H9 (cell line): Measurements from ENCODE around the gene MEIS2. TPM values are rescaled to one million over a fixed set of nuclear protein-coding genes. Genes with fewer than 3 reads are reported as not detected.
A peak's percentile ranks its signal among the peaks of the same experiment; 100 is the strongest.

Experiments
- DNase-seq: peaks from one replicate; pipeline ENCODE4 v3.0.0-alpha.2; 2017
- H2AFZ ChIP-seq: one replicate; pipeline ENCODE4 v1.6.1; 2013; ENCODE audit warnings: mild to moderate bottlenecking, low read length, control low read depth, moderate library complexity
- H2AK5ac ChIP-seq: 2 replicates; pipeline ENCODE4 v1.6.1; 2013; ENCODE audit warnings: low read length, control low read depth, mixed read lengths; ENCODE audit not compliant: insufficient read length
- H2BK120ac ChIP-seq: one replicate; pipeline ENCODE4 v1.6.1; 2013; ENCODE audit warnings: low read depth, mild to moderate bottlenecking, low read length, control low read depth, inconsistent platforms; ENCODE audit not compliant: poor library complexity, severe bottlenecking
- H2BK12ac ChIP-seq: 2 replicates; pipeline ENCODE4 v1.6.1; 2013; ENCODE audit warnings: low read length, control low read depth, mixed read lengths, low read depth; ENCODE audit not compliant: insufficient read length
- H2BK15ac ChIP-seq: 2 replicates; pipeline ENCODE4 v1.6.1; 2013; ENCODE audit warnings: low read depth, low read length, control low read depth
- H2BK20ac ChIP-seq: one replicate; pipeline ENCODE4 v1.6.1; 2013; ENCODE audit warnings: low read depth, mild to moderate bottlenecking, low read length, control low read depth, inconsistent platforms; ENCODE audit not compliant: poor library complexity, severe bottlenecking
- H2BK5ac ChIP-seq: 2 replicates; pipeline ENCODE4 v1.6.1; 2013; ENCODE audit warnings: low read length, control low read depth, mixed read lengths; ENCODE audit not compliant: insufficient read length
- H3K14ac ChIP-seq: 2 replicates; pipeline ENCODE4 v1.6.1; 2013; ENCODE audit warnings: low read length, control low read depth; ENCODE audit not compliant: insufficient read depth
- H3K18ac ChIP-seq: 2 replicates; pipeline ENCODE4 v1.6.1; 2013; ENCODE audit warnings: low read depth, mild to moderate bottlenecking, mixed read lengths, low read length, control low read depth; ENCODE audit not compliant: insufficient read length
- H3K23ac ChIP-seq: 2 replicates; pipeline ENCODE4 v1.6.1; 2013; ENCODE audit warnings: low read length, control low read depth, mixed read lengths, low read depth; ENCODE audit not compliant: insufficient read length
- H3K23me2 ChIP-seq: 2 replicates; pipeline ENCODE4 v1.6.1; 2013; ENCODE audit warnings: low read depth, mild to moderate bottlenecking, mixed read lengths, low read length, control low read depth; ENCODE audit not compliant: insufficient read length, poor library complexity, severe bottlenecking
- H3K27ac ChIP-seq: 2 replicates; pipeline ENCODE4 v1.5.1; 2013; ENCODE audit warnings: low read length, control low read depth, mixed read lengths, low read depth; ENCODE audit not compliant: insufficient read length
- H3K27me3 ChIP-seq: 2 replicates; pipeline ENCODE4 v1.6.1; 2013; ENCODE audit warnings: low read length, control low read depth, inconsistent platforms; ENCODE audit not compliant: insufficient read depth
- H3K4ac ChIP-seq: 2 replicates; pipeline ENCODE4 v1.6.1; 2013; ENCODE audit warnings: low read depth, mild to moderate bottlenecking, control low read depth, inconsistent platforms, low read length, moderate library complexity
- H3K4me1 ChIP-seq: 2 replicates; pipeline ENCODE4 v1.6.1; 2013; ENCODE audit warnings: low read length, control low read depth, inconsistent platforms; ENCODE audit not compliant: insufficient read depth
- H3K4me2 ChIP-seq: 2 replicates; pipeline ENCODE4 v1.6.1; 2013; ENCODE audit warnings: low read length, control low read depth, mixed read lengths; ENCODE audit not compliant: insufficient read length, insufficient read depth
- H3K56ac ChIP-seq: 2 replicates; pipeline ENCODE4 v1.6.1; 2013; ENCODE audit warnings: low read depth, mild to moderate bottlenecking, mixed read lengths, low read length, control low read depth; ENCODE audit not compliant: insufficient read length
- H3K79me1 ChIP-seq: 2 replicates; pipeline ENCODE4 v1.6.1; 2013; ENCODE audit warnings: low read depth, mild to moderate bottlenecking, moderate library complexity, low read length, control low read depth, inconsistent platforms; ENCODE audit not compliant: insufficient read depth, poor library complexity, severe bottlenecking
- H3K79me2 ChIP-seq: 2 replicates; pipeline ENCODE4 v1.6.1; 2013; ENCODE audit warnings: low read length, control low read depth, inconsistent platforms; ENCODE audit not compliant: insufficient read depth
- H3K9ac ChIP-seq: 2 replicates; pipeline ENCODE4 v1.6.1; 2013; ENCODE audit warnings: low read length, control low read depth, mixed read lengths; ENCODE audit not compliant: insufficient read length; ENCODE audit errors: extremely low read depth
- H3K9me3 ChIP-seq: one replicate; pipeline ENCODE4 v1.6.1; 2013; ENCODE audit warnings: low read depth, low read length, inconsistent platforms; ENCODE audit not compliant: control insufficient read depth
- H3T11ph ChIP-seq: one replicate; pipeline ENCODE4 v1.6.1; 2013; ENCODE audit warnings: mild to moderate bottlenecking, low read length, control low read depth, inconsistent platforms
- H4K20me1 ChIP-seq: one replicate; pipeline ENCODE4 v1.6.1; 2013; ENCODE audit not compliant: control insufficient read depth, insufficient read length, insufficient read depth
- H4K5ac ChIP-seq: 2 replicates; pipeline ENCODE4 v1.6.1; 2013; ENCODE audit warnings: low read depth, mild to moderate bottlenecking, mixed read lengths, low read length, control low read depth; ENCODE audit not compliant: insufficient read length
- H4K8ac ChIP-seq: replicated peaks from 2 replicates; pipeline ENCODE4 v1.6.1; 2013; ENCODE audit warnings: low read length, control low read depth, mixed read lengths, low read depth; ENCODE audit not compliant: insufficient read length
- H4K91ac ChIP-seq: 2 replicates; pipeline ENCODE4 v1.6.1; 2013; ENCODE audit warnings: low read depth, mild to moderate bottlenecking, moderate library complexity, mixed read lengths, low read length, control low read depth; ENCODE audit not compliant: insufficient read length
- H3K27ac Mint-ChIP-seq, 3 experiments: 2 replicates in 2 of 3; 3 replicates in 1 of 3; pipeline ENCODE4 v1.8.0; 2020 to 2021; ENCODE audit warnings: mixed read lengths in 3 of 3, mild to moderate bottlenecking in 1 of 3, moderate library complexity in 1 of 3
- H3K27me3 Mint-ChIP-seq: 2 replicates; pipeline ENCODE4 v1.8.0; 2021; ENCODE audit warnings: low read depth, mild to moderate bottlenecking, moderate library complexity, mixed read lengths
- H3K36me3 Mint-ChIP-seq, 3 experiments: 2 replicates in 2 of 3; 3 replicates in 1 of 3; pipeline ENCODE4 v1.8.0; 2020 to 2021; ENCODE audit warnings: low read depth in 3 of 3, mixed read lengths in 3 of 3; ENCODE audit not compliant: insufficient read depth in 1 of 3
- H3K4me1 Mint-ChIP-seq, 2 experiments: 2 replicates each; pipeline ENCODE4 v1.8.0; 2020; ENCODE audit warnings: mixed read lengths in 2 of 2
- H3K4me3 Mint-ChIP-seq, 2 experiments: 2 replicates in 1 of 2; 3 replicates in 1 of 2; pipeline ENCODE4 v1.8.0; 2020 to 2021; ENCODE audit warnings: mild to moderate bottlenecking in 2 of 2, mixed read lengths in 2 of 2, moderate library complexity in 1 of 2
- H3K9me3 Mint-ChIP-seq, 2 experiments: 2 replicates in 1 of 2; 3 replicates in 1 of 2; pipeline ENCODE4 v1.8.0; 2020; ENCODE audit warnings: mild to moderate bottlenecking in 2 of 2, mixed read lengths in 2 of 2, moderate library complexity in 1 of 2
- WGBS: extraction: QIAGEN DNeasy Blood & Tissue Kit; methylation state at CpG from one replicate; pipeline ENCODE4 v1.1.7; 2013; ENCODE audit warnings: missing lambda C conversion rate, low lambda C conversion rate, mixed read lengths; ENCODE audit not compliant: insufficient read length; ENCODE audit errors: extremely low coverage; 5-methylcytosine and 5-hydroxymethylcytosine counted together
- total RNA-seq: library from RNA; stranded (reverse); gene quantifications from 2 replicates; pipeline ENCODE4 v1.2.1, GENCODE V29; 2021
- TF ChIP-seq, protein P1 (sequence below): fragments of 200-600 bp; sonication (generic); conservative IDR thresholded peaks from 3 replicates; pipeline ENCODE4 v1.8.0; 2021; ENCODE audit warnings: antibody characterized with exemption, mild to moderate bottlenecking

The MEIS2 gene
- total RNA-seq, 1 experiment from 2014 or later = 0.35 TPM

DNA sequence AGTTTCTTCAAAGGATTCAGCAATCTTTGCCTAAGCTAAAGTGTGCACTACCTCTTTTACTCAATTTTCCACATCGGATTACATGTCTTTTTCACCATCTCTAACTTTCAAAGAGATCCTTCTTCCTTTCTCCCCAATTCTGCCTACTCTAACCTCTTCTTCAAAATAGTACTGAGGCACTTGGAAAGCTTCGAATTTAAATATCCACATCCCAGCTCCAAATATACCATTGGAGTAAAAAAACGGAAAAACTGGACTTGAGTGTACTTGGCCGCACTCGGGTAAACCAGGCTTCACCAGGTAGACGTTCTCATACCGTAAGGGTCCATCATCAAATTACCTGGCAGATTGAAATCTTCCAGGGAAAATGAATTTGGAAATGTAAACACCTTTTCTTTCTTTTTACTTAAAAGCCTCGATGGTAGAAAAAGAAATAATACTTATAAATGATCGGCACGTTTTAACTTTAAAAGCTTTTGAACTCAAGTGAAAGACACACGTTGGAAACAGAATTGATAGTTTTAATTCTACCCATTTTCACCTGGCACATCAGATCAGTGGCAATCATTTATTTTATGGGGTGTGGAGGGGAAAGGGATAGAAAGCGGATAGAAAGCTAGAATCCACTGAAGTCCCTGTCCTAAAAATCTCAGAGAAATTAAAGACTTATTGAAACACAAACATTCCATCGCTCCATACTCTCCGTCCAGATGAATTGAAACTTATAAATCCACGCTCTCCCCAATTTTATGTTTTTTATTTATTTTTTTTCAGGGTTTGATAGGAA, 8.2 kb upstream of the MEIS2 start:
- Mint-ChIP-seq H3K36me3 (no peaks in the 10 kb centered on the region; a peak in 1 of 7 replicates), H3K4me1 (peaks cover 54 to 82% of the 10 kb centered on the region in 2 experiments)
- no peak overlapping the region for H2AK5ac ChIP-seq

More for the DNA sequence above, 8.2 kb upstream of the MEIS2 start:
- H3K4me1 ChIP-seq = peaks cover 2% of the 10 kb centered on the region; the same call in 1 of the 2 replicates
- no peak overlapping the region for H2BK15ac ChIP-seq
- WGBS = no CpG with 5 or more reads among the region's 15 CpGs
- H3K18ac ChIP-seq = no peak overlapping the region
- no peaks in the 10 kb centered on the region for H3K9me3 ChIP-seq
- no peak overlapping the region for H2BK20ac ChIP-seq
- H3K27ac Mint-ChIP-seq = no peak overlapping the region
- no peak overlapping the region for H4K5ac ChIP-seq
- no peak for DNase-seq
- peaks cover 72% of the 10 kb centered on the region; the same call in 1 of the 2 replicates for H3K27me3 ChIP-seq
- no peak overlapping the region for H2AFZ ChIP-seq
- no peak overlapping the region for H2BK12ac ChIP-seq
- H3K27ac ChIP-seq = no peak overlapping the region
- no peak overlapping the region for H3K4me2 ChIP-seq
- no peak overlapping the region for H3K4ac ChIP-seq
- TF ChIP-seq, protein P1, sequence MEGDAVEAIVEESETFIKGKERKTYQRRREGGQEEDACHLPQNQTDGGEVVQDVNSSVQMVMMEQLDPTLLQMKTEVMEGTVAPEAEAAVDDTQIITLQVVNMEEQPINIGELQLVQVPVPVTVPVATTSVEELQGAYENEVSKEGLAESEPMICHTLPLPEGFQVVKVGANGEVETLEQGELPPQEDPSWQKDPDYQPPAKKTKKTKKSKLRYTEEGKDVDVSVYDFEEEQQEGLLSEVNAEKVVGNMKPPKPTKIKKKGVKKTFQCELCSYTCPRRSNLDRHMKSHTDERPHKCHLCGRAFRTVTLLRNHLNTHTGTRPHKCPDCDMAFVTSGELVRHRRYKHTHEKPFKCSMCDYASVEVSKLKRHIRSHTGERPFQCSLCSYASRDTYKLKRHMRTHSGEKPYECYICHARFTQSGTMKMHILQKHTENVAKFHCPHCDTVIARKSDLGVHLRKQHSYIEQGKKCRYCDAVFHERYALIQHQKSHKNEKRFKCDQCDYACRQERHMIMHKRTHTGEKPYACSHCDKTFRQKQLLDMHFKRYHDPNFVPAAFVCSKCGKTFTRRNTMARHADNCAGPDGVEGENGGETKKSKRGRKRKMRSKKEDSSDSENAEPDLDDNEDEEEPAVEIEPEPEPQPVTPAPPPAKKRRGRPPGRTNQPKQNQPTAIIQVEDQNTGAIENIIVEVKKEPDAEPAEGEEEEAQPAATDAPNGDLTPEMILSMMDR = no peak
- no peak overlapping the region for H2BK120ac ChIP-seq
- no peak overlapping the region for H3K9ac ChIP-seq
- peaks cover 100% of the 10 kb centered on the region for H3K27me3 Mint-ChIP-seq
- no peak overlapping the region for H3T11ph ChIP-seq
- H3K14ac ChIP-seq = no peak overlapping the region
- no peak overlapping the region for H2BK5ac ChIP-seq
- no peak overlapping the region for H3K23ac ChIP-seq
- no peak overlapping the region for H4K8ac ChIP-seq
- H3K23me2 ChIP-seq = peaks cover 22% of the 10 kb centered on the region
- H3K9me3 Mint-ChIP-seq = peaks cover 0 to 3% of the 10 kb centered on the region in 2 experiments; a peak in 3 of 5 replicates
- no peaks in the 10 kb centered on the region for H3K79me1 ChIP-seq
- no peaks in the 10 kb centered on the region for H3K79me2 ChIP-seq
- peak overlapping the region in 1 of 2 experiments; percentile 60; a peak in 2 of 5 replicates for H3K4me3 Mint-ChIP-seq
- no peak overlapping the region for H3K56ac ChIP-seq
- no peak overlapping the region for H4K91ac ChIP-seq
- peaks cover 2% of the 10 kb centered on the region for H4K20me1 ChIP-seq
